ENCODE measurements around the gene EGFLAM. TPM values are rescaled to one million over a fixed set of nuclear protein-coding genes. Genes with fewer than 3 reads are reported as not detected.
A peak's percentile ranks its signal among the peaks of the same experiment; 100 is the strongest.

The EGFLAM gene
- total and polyA plus RNA-seq, 2 of the 4 experiments (the other 2 are of a cell fraction) = 0.77 to 1.1 TPM

GRCh38 chr5:38360323-38361061 lies 102.1 kb downstream of the EGFLAM start:
- Histone ChIP-seq H2AK5ac (ENCODE audit: low read depth, low read length) (no peak overlapping the region), H2BK5ac (ENCODE audit: low read depth, low read length, poor library complexity, severe bottlenecking) (no peak overlapping the region), H4K91ac (ENCODE audit: insufficient read depth, low read depth, low read length) (no peak overlapping the region), H2AFZ (replicated peaks; ENCODE audit: low read length, poor library complexity) (no peak overlapping the region), H2BK20ac (ENCODE audit: low read depth, low read length) (no peak overlapping the region), H4K8ac (ENCODE audit: low read depth in 2 of 2, low read length in 2 of 2) (no peak overlapping the region), H2BK15ac (ENCODE audit: low read depth, low read length) (no peak overlapping the region), H3K4ac (ENCODE audit: low read depth, low read length) (no peak overlapping the region), H3K9ac (ENCODE audit: low read depth, low read length) (no peak overlapping the region), H4K20me1 (ENCODE audit: insufficient read depth, low read length) (no peaks in the 10 kb centered on the region), H3K14ac (replicated peaks; ENCODE audit: low read depth, low read length) (no peak overlapping the region), H3K4me1 (ENCODE audit: control insufficient read depth, insufficient read depth, low read length) (no peaks in the 10 kb centered on the region), H3K56ac (ENCODE audit: extremely low read depth, insufficient read depth, low read length) (no peak overlapping the region), H3K27me3 (ENCODE audit: control insufficient read depth, insufficient read depth, low read length) (peaks cover 6% of the 10 kb centered on the region), H3K79me1 (ENCODE audit: low read depth in 1 of 2, low read length in 2 of 2) (no peaks in the 10 kb centered on the region), H3K4me3 (ENCODE audit: insufficient read depth, low read depth, low read length) (no peak overlapping the region), H3K27ac (ENCODE audit: insufficient read depth, low read length) (no peak overlapping the region), H3K4me2 (ENCODE audit: low read depth, low read length) (no peak overlapping the region), H3K9me3 (ENCODE audit: control insufficient read depth, insufficient read depth, low read length) (no peaks in the 10 kb centered on the region), H2BK120ac (ENCODE audit: low read depth, low read length) (no peak overlapping the region), H3K9me1 (ENCODE audit: insufficient read depth, low read length) (no peaks in the 10 kb centered on the region), H3K23ac (ENCODE audit: low read depth, low read length) (no peak overlapping the region), H3K18ac (ENCODE audit: low read depth, low read length) (no peak overlapping the region), H2AK9ac (replicated peaks; ENCODE audit: low read depth, low read length, poor library complexity) (no peak overlapping the region), H3K36me3 (ENCODE audit: control insufficient read depth, insufficient read depth, low read length) (no peaks in the 10 kb centered on the region), H4K5ac (ENCODE audit: low read depth, low read length) (no peak overlapping the region)
- TF ChIP-seq CTCF (conservative IDR thresholded peaks at IDR 0.05; ENCODE audit: low read depth, low read length) (no peak), NFE2L2 (IDR thresholded peaks at IDR 0.05; ENCODE audit: low read depth, low read length) (no peak), CEBPB (IDR thresholded peaks at IDR 0.05; ENCODE audit: low read depth, low read length) (peak; percentile 88), RFX5 (IDR thresholded peaks at IDR 0.05; ENCODE audit: low read depth, low read length) (no peak)
- no TSS peak for BruUV-seq (replicated peaks)
- no CpG with 5 or more reads among the region's 11 CpGs for WGBS, 2 experiments (ENCODE audit: extremely low coverage in 2 of 2, insufficient read length in 1 of 2)
- POLR2A ChIA-PET (ENCODE audit: unreplicated experiment) = no interaction called here
- in situ Hi-C loops (cut with MboI; ENCODE audit: low sequenced_read_pairs) (no loop called here), dilution Hi-C loops (cut with HindIII; ENCODE audit: low sequenced_read_pairs, unreplicated experiment) (no loop called here), intact Hi-C loops (cut with micrococcal nuclease) (no loop called here)
- ATAC-seq (ENCODE audit: low read depth) (no peak), DNase-seq (no peak)
- CTCF ChIA-PET = no interaction called here

Data from IMR-90 (cell line).